Gastrocnemius medialis (tissue), 4 donors: ENCODE results near the gene SYNDIG1L. TPM values are rescaled to one million over a fixed set of nuclear protein-coding genes. Genes with fewer than 3 reads are reported as not detected.

Source experiments
- ATAC-seq, 2 donors: fragments of 150-250 bp; one replicate each; pipeline ENCODE4 v1.9.1; 2016
- DNase-seq, 2 donors: peaks; one replicate each; pipeline ENCODE4 v3.0.0-alpha.2; 2019
- H3K27ac ChIP-seq, 4 donors: fragments of 200-600 bp; sonication (generic); 1 replicate in 1 of 4; 2 replicates in 3 of 4; pipeline ENCODE4 v1.5.1; 2016 to 2018; ENCODE audit warnings: mild to moderate bottlenecking in 2 of 4, moderate library complexity in 1 of 4
- H3K27me3 ChIP-seq, 3 donors: fragments of 200-600 bp; sonication (generic) in 2 of 3; 1 replicate in 1 of 3; 2 replicates in 2 of 3; pipeline versions ENCODE4 v1.5.1 to v1.6.0; 2016 to 2019; ENCODE audit warnings: mild to moderate bottlenecking in 1 of 3, moderate library complexity in 1 of 3
- H3K36me3 ChIP-seq, 2 donors: fragments of 200-600 bp; sonication (generic) in 1 of 2; one replicate each; pipeline ENCODE4 v1.5.1; 2017 to 2018
- H3K4me1 ChIP-seq, 2 donors: fragments of 200-600 bp; sonication (generic) in 1 of 2; one replicate each; pipeline ENCODE4 v1.5.1; 2016 to 2017; ENCODE audit warnings: mild to moderate bottlenecking in 2 of 2
- H3K4me3 ChIP-seq, 4 donors: fragments of 200-600 bp; sonication (generic) in 3 of 4; 1 replicate in 1 of 4; 2 replicates in 3 of 4; pipeline ENCODE4 v1.5.1; 2016 to 2019; ENCODE audit warnings: mild to moderate bottlenecking in 2 of 4
- H3K9me3 ChIP-seq, 3 donors: fragments of 200-600 bp; sonication (generic) in 2 of 3; 1 replicate in 1 of 3; 2 replicates in 2 of 3; pipeline ENCODE4 v1.5.1; 2016 to 2019
- CTCF ChIP-seq, 5 experiments: fragments of 450-650 bp in 3 of 5; fragments of 200-600 bp in 2 of 5; sonication (generic) in 2 of 5; IDR thresholded peaks in 4 of 5; conservative IDR thresholded peaks in 1 of 5; 1 replicate in 4 of 5; 2 replicates in 1 of 5; pipeline ENCODE4 v1.5.1; 2016 to 2019; ENCODE audit warnings: antibody characterized with exemption in 5 of 5, mild to moderate bottlenecking in 3 of 5, moderate library complexity in 3 of 5
- POLR2A ChIP-seq, 2 donors: fragments of 450-650 bp; IDR thresholded peaks; one replicate each; pipeline ENCODE4 v1.6.1; 2017; ENCODE audit warnings: antibody characterized with exemption in 2 of 2, mild to moderate bottlenecking in 2 of 2, moderate library complexity in 2 of 2
- in situ Hi-C, 4 donors: fragments of 200-750 bp; cut with MboI; loops; one replicate each; pipeline versions ENCODE4 v1.15.0 to v1.8.0; 2017; ENCODE audit warnings: low sequenced_read_pairs in 4 of 4
- intact Hi-C: fragments of 100-400 bp; cut with DNase I; formaldehyde crosslinking; loops from one replicate; pipeline ENCODE4 v1.15.1; 2023; ENCODE audit warnings: low total_unique reads
- total RNA-seq, 4 donors: library from RNA; depleted of rRNA; stranded (reverse); fragments of >200 nt; gene quantifications; one replicate each; pipeline versions ENCODE4 v1.1.0 to v1.2.3, GENCODE V29; 2016

Gene SYNDIG1L
- total RNA-seq, result not detected

- Histone ChIP-seq H3K27ac (no peak within 1 kb of the TSS), H3K36me3 (no peaks in the 10 kb centered on the region), H3K4me1 (no peaks in the 10 kb centered on the region), H3K27me3 (peaks cover 13 to 18% (median 14%) of the 10 kb centered on the region in 3 donors), H3K4me3 (no peak within 1 kb of the TSS), H3K9me3 (no peaks in the 10 kb centered on the region)
- in situ Hi-C loops (no loop called here), intact Hi-C loops (no loop called here)
- ATAC-seq, result no peak
- no peak for TF ChIP-seq POLR2A (IDR thresholded peaks at IDR 0.05)
- TF ChIP-seq CTCF (IDR thresholded peaks at IDR 0.05 in 4 of 5, conservative IDR thresholded peaks at IDR 0.05 in 1 of 5), result no peak
- no peak for DNase-seq
Measured at GRCh38 chr14:74426202-74426582, at the start of gene SYNDIG1L. SYNDIG1L (minus strand) TSS chr14:74426210; CDS start chr14:74409744, 16,466 bp downstream.

- ATAC-seq, result no peak
- TF ChIP-seq CTCF (IDR thresholded peaks at IDR 0.05 in 4 of 5, conservative IDR thresholded peaks at IDR 0.05 in 1 of 5), result no peak
- TF ChIP-seq POLR2A (IDR thresholded peaks at IDR 0.05), result no peak
- Histone ChIP-seq H3K36me3 (peaks cover 0 to 14% of the 10 kb centered on the region in 2 donors), H3K27me3 (no peaks in the 10 kb centered on the region), H3K27ac (peak overlapping the region in 1 of 4 donors; percentile 32), H3K9me3 (no peaks in the 10 kb centered on the region), H3K4me1 (peaks cover 24 to 31% of the 10 kb centered on the region in 2 donors), H3K4me3 (no peak overlapping the region)
- intact Hi-C loops (no loop called here), in situ Hi-C loops (loop anchor here in 1 of 4 donors (5.0 kb wide), 1 partner anchor 113 kb away; no protein-coding TSS in a partner anchor)
- DNase-seq, result no peak
Measured at GRCh38 chr14:74475678-74476077, 49.7 kb upstream of the SYNDIG1L start.

- DNase-seq (peak; percentile 26 to 67), ATAC-seq (peak; percentile 66 to 75)
- no peaks in the 10 kb centered on the region for H3K9me3 ChIP-seq
- peaks cover 0 to 1% of the 10 kb centered on the region in 2 donors for H3K36me3 ChIP-seq
- in situ Hi-C loops (no loop called here), intact Hi-C loops (no loop called here)
- peak overlapping the region in 2 of 4 donors; percentile 16 to 39 for H3K27ac ChIP-seq
- no peak overlapping the region for H3K4me3 ChIP-seq
- peaks cover 24 to 40% of the 10 kb centered on the region in 2 donors for H3K4me1 ChIP-seq
- TF ChIP-seq CTCF (IDR thresholded peaks at IDR 0.05 in 4 of 5, conservative IDR thresholded peaks at IDR 0.05 in 1 of 5) (no peak), POLR2A (IDR thresholded peaks at IDR 0.05) (no peak)
- H3K27me3 ChIP-seq, result no peaks in the 10 kb centered on the region
Measured at GRCh38 chr14:74474376-74474775, 48.4 kb upstream of the SYNDIG1L start.

- Histone ChIP-seq H3K27me3 (no peaks in the 10 kb centered on the region), H3K36me3 (no peaks in the 10 kb centered on the region), H3K27ac (no peak overlapping the region), H3K4me1 (peaks cover 24 to 46% of the 10 kb centered on the region in 2 donors), H3K9me3 (no peaks in the 10 kb centered on the region), H3K4me3 (no peak overlapping the region)
- ATAC-seq (no peak), DNase-seq (no peak)
- in situ Hi-C loops (no loop called here), intact Hi-C loops (no loop called here)
- TF ChIP-seq CTCF (IDR thresholded peaks at IDR 0.05 in 4 of 5, conservative IDR thresholded peaks at IDR 0.05 in 1 of 5), result no peak
- no peak for TF ChIP-seq POLR2A (IDR thresholded peaks at IDR 0.05)
Measured at GRCh38 chr14:74472601-74473000, 46.6 kb upstream of the SYNDIG1L start.
